ENCODE results near the gene TCP11.

Gene TCP11

DNA sequence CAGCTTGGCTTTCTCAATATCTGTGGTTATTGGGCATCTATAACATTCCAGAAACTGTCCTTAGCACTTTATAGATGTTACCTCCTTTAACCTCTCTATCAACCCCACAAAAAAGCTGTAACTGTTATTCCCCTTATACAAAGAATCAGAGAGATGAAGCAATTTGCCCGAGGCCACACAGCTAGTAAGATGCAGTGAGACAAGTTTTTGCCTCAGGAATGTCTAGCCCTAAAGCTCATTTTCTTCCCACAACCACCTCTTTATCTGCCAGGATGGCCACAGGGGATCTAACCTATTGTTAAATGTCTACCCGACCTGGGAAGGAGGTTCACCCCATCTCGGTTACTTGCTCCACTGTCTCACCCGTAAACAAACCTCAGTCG, 31.9 kb upstream of the TCP11 start:
- no peak for DNase-seq (ENCODE audit: low read depth)

DNA sequence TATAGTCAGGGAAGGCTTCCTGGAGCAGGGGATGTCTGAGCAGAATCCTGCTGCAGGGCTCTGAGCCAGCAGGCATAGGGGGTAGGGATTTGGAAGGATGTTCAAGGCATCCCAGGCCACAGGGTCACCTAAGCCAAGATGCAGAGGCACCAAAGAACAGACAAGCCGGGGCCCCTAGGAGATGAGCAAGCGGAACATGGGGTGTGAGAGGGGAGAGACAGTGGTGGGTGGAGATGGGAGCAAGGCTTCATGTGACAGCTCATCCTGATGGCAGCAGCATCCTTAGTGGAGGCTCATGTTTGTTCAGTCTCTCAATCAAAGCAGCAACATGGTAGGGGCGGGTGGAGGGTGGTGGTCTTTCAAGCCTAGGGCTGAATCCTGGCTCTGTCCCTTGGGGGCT, 29.8 kb upstream of the TCP11 start:
- no peak for DNase-seq (ENCODE audit: low read depth)

DNA sequence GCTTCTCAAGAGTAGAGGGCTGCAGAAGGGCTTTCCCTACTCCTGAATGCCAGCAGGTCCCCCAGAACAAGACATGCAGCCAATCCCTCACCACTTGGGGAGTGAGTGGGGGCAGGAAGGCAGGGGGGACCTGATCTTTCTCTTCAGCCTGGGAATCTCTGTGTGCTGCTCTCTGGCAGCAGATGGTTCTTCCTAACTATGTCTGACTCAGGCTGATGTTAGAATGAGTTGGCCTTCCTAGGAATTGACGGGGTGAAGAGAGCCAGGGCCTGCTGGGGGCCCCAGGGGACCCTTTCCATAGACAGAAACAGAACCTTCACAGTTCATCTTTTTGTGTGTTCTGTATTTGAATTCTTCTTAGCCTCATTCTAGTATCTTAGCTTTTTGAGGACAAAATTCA, 29.0 kb upstream of the TCP11 start:
- DNase-seq (ENCODE audit: low read depth): no peak

DNA sequence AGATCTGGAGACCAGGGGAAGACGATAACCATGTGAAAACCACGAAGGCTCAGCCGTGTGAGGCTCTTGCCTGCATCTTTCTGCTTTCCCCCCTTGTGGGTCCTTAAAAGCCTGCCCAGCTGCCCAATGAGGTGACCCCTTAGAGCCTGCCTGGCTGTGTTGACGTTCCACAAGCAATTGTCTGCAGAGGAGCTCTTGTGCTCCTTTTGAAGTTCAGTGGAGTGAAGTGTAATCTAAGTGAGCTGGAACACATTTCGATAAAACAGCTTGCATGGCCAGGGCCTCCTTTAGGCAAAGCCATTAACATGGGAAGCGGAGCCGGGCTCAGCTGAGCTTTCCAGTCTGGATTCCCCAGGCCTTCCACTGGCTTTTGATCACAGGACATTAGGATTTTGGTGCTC, 27.3 kb upstream of the TCP11 start:
- DNase-seq (ENCODE audit: low read depth): no peak

DNA sequence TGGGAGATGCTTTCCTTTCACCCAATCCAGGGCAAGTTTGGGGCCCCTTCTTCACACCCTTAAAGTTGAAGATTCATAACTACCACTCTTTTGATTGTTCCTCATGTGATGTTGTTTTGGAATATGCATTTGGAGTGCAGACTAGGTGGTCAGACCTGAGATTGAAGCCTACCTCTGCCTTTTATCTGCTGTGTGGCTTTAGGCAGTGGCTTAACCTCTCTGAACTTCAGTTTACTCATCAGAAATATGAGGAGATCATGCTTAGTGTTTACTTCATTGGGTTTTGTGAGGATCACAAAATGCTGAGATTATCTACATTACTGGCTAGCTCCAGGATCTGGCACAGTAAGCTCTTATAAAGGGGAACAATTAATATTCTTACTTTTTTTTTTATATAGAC, 26.4 kb upstream of the TCP11 start:
- no peak for DNase-seq (ENCODE audit: low read depth)

DNA sequence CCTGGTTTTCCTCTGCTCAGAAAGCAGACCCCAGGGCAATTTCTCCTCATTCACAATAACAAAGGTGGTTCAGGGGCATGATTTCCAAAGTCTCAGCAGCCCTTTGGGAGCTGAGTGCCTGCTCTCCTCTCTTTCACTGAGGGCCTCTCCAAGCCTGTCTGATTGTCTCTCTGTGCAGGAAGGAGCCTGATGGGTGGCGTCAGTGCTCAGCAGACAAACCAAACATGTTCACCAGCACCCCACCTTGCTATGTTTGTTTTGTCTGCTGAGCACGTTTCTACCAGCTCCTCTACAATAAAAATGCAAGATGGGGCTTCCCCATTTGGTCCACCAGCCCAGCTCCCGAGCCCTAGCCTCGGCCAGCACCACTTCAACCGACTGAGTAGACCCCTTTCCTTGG, 25.4 kb upstream of the TCP11 start:
- DNase-seq (ENCODE audit: low read depth): no peak

DNA sequence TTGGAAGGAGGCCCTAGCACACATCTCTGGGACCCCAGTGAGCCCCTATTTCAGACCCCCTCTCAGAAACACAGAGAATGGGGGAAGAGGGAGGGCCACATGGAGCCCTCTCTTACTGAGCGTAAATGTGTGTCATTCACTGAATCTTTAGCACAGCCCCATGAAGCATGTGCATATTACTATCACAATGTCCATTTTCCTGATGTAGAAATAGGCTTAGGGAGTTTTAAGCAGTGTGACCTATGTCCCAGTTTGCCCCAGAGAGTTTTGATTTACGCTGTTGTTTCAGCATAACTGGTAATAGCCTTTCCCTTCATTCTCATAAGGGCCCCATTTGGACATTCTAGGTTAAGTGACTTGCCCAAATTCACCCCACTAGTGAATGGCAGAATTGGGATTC, 25.0 kb upstream of the TCP11 start:
- no peak for DNase-seq (ENCODE audit: low read depth)

DNA sequence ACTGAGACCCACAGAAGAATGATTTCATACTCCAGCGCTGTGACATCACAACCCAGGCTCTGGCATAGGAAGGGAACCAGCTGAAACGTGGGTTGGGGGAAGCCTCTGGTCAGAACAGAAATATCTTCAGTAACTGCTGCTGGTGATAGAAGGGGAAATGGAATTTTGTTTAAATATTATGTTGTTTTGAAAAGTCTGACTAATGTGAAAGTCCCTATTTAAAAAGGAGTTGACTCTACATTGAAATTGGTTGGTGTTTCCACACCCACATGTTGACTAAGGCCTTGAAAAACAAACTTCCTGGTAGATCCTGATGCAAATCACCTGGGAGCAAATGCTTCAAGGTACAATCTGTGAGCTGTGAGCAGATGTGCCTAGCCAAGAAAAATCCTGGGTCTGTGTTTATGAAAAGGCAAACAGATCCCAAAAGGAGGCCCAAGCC, 24.5 kb upstream of the TCP11 start:
- DNase-seq (ENCODE audit: low read depth): no peak

DNA sequence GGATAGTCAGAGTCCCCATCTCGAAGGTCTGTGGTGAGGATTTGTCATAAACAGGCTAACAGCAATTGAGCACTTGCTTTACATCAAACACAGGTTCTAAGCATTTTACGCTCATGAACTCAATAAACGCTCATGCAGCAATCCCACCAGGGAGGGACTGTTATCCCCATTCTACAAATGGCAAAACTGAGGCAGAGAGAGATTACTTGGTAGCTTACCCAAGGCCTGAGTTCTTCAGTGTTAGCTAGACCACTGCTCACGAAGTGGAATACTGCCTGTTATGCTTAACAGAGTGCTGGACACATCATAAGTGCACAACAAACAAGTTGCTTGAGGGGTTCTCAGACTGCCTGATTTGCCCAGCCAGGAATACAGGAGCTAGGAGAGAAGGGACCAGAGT, 23.7 kb upstream of the TCP11 start:
- no peak for DNase-seq (ENCODE audit: low read depth)

DNA sequence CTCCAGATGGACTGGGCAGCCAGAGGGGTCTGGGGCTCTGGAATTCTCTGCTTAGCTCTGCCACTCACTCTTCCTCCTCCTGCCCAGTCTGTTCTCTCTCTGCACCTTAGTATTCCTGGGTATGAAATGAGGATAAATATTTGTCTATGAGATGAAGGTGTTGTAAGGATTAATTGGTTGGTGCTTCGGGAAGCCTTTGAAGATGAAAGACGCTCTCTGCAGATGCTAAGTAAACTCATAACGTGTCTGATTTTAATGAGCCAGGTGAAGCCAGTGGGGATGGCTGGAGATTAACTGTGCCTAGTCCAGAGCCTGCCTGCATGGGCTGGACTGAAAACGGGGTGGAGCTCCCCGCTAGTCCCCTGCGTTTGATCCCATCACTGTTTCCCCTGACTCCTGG, 23.1 kb upstream of the TCP11 start:
- no peak for DNase-seq (ENCODE audit: low read depth)

DNA sequence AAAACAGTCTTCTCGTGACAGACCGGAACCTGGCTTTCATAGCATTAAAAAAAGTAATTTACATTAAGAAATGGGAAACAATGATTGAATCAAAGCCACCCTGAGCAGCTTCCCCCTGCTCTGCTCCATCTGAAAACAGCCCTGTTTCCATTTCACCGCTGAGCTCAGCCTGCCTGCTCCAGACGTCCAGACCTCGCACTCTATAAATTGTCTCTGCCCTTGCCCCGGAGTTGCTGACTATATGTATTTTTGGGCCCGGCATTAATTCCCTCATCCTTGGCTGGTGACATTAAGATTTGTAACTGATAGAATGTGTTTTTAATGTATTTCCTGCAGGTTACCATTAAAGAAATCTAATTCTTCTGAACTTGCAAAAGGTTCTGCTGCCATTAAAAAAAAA, 22.7 kb upstream of the TCP11 start:
- no peak for DNase-seq (ENCODE audit: low read depth)

DNA sequence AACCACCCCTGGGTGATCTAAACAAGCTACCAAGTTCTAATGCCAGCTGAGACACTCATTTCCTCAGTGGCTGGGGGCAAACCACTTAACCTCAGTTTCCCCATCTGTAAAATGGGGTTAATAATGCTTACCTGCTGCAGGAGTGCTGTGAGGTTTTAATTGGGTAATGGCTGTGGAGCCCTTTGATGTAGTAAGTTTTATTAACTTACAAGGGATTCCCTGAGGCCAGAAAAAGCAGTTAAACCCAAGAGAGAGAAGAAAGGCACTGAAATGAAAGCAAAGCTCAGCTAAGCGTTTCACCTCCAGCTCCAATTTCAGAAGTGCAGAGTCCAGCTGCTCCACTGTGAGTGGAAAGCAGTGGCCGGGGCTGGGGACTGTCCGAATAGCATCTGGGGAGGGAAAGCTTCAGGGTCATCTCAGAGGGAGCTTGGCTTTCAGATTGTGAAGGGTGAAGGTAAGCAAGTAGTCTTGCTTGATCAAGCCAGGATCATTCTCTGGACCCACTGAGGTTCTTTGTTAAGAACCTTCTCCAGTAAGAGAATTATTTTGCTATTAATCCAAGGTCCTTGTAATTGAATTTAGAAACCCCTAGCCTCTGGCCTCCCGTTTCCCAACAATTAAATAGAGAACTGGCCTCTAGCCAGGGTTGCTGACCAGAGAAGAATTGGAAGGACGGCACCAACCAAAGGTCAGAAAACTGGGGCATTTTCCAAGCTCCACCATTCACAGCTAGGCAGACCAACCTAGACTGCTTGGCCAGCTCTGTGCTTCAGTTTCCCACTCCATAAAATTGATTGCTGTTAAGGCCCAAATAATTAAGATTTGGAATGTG, 20.9 kb upstream of the TCP11 start:
- DNase-seq (ENCODE audit: low read depth): no peak

DNA sequence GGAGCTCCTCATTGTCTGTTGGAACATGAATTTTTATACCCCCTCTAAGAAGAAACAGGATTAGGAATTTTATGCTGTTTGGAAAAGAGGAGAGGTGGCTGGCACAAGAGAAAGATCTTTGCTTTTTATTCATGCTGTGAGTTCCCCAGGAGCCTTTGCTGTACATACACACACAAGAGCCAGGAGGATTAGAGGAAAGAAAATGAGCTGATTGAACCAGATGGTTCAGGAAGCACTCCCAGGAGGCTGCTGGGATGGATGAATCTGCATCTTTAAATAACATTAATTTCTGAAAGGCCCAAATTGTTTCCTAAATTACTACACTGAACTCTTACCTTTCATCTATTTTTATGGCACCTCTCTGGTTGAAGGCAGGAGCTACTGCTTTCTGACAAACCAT, 20.1 kb upstream of the TCP11 start:
- DNase-seq (ENCODE audit: low read depth): no peak

DNA sequence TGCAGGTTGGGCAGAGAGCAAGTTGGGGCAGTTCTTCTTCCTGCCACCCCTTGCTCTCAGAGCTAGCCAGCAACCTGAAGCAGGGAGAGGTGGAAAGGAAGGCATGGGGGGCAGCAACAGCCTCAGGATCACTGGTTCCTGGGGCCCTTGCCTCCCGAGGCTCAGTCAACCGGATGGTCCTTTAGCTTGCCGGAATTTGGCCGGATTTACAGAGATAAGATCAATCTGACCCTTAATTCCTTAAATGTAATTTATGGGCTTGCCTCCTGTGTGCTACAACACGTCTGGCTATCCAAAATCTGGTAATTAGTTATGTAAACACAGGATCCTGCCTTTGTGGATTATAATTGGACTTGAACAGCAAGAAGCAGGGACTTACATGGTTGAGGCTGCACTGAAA, 19.5 kb upstream of the TCP11 start:
- no peak for DNase-seq (ENCODE audit: low read depth)

DNA sequence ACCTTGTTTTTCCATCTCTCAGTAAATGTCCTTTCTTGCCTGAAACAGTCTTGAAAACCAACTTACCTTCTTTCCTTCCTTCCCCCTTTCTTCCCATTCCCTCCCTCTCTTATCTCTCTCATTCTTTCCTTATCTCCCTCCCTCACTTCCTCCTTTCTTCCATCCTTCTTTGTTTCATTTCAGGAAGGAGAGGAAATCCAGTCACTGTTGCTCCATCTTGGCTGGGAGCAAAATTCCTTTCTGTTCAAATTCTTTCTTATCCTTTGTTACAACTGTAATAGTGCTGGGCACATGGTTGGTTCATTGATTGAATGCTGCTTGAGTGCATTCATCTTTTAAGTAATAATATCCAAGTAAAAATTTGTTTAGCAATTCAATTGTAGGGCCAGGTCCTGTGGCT, 17.4 kb upstream of the TCP11 start:
- DNase-seq (ENCODE audit: low read depth): no peak

DNA sequence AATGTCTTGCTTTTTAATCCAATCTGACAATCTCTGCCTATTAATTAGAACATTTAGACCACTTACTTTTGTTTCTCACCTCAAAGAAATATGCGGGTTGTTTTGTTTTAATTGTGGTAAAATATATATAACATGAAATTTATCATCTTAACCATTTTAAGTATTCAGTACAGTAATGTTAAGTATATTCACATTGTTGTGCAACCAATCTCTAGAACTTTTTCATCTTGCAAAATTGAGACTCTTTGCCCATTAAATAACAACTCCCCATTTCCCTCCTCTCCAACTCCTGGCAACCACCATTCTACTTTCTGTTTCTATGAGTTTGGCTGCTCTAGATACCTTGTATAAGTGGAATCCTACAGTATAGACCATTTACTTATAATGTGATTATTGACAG, 13.8 kb upstream of the TCP11 start:
- no peak for DNase-seq (ENCODE audit: low read depth)

DNA sequence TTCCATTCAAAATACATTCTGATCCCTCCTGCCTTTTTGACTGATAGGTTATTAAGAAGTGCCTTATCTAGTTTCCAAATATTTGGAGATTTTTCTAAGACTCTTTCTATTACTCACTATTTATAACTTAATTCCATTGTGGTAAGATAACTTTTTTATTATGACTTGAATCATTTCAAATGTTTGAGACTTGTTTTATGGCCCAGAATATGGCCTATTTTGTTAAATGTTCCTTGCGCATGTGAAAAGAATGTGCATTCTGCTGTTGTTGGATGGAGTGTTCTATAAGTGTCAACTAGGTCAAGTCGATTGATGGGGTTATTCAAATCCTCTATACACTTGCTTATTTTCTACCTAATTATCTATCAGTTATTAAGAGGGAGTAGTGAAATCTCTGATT, 13.1 kb upstream of the TCP11 start:
- no peak for DNase-seq (ENCODE audit: low read depth)

DNA sequence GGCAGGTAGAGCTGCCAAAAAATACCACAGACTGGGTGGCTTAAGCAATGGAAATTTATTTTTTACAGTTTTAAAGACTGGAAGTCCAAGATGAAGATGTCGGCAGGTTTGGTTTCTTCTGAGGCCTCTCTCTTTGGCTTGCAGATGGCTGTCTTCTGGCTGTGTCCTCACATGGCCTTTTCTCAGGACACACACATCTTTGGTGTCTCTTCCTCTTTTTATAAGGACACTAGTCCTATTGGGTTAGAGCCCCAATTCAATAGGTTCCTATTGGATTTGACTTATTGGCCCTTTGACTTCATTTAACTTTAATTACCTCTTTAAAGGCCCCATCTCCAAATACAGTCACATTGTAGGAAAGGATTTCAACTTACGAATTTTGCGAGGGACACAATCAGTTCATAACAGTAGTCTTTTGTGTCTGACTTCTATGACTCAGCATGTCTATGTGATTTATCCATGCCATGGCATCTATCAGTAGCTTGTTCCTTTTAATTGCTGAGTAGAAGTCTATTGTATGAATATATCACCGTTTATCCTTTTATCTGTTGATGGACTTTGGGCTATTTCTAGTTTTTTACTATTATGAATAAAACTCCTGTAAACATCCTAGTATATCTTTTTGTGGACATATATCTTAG, 11.0 kb upstream of the TCP11 start:
- no peak for DNase-seq (ENCODE audit: low read depth)

DNA sequence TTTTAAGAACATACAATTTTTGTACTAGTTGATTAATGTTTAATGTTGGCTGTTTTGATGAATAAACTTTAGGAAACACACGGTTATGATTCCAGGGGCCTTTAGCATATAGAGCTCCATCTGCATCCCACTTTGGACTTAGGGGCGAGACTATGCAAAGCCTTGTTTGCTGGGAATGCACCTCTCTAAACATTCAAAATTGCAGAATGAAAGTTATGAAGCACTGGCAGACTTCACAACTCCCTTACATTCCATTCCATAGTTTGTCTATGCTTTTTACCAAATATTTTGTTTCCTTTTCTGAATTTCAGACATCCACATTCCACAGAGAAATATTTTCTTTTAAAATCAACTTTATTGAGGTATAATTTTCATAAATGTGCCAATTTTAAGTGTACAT, 10.3 kb upstream of the TCP11 start:
- DNase-seq (ENCODE audit: low read depth): no peak

DNA sequence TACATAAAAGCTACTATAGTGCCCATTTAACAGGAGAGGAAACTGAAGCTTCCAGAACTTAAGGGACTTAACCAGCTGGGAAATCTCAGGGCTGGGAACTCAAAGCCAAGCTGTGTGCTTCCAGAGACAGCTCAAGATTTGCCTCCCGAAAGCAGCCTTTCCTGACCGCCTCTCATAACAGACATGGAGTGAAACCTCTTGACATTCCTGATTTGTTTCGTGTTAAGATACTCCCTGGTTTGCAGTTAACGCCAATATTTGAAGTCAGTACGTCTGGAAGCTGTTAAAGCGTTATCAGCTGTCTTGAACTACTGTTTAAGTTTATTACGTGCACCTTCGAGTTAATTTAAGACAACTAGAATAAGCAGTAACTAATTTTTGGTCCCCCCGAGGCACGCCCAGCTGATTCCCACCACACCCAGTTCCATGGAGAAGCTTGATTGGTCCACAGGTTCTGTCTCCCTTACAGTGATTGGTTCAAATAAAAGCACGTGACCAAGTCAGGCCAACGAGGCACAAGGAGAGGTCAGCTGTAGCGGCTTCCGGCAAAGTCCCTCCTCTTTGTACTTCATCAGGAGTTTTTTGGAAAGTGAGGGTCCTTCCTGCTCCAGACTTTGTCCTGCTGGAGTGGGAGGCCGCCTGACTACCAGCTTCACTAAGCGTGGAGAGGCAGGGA, 8.9 kb upstream of the TCP11 start:
- DNase-seq (ENCODE audit: low read depth): no peak

DNA sequence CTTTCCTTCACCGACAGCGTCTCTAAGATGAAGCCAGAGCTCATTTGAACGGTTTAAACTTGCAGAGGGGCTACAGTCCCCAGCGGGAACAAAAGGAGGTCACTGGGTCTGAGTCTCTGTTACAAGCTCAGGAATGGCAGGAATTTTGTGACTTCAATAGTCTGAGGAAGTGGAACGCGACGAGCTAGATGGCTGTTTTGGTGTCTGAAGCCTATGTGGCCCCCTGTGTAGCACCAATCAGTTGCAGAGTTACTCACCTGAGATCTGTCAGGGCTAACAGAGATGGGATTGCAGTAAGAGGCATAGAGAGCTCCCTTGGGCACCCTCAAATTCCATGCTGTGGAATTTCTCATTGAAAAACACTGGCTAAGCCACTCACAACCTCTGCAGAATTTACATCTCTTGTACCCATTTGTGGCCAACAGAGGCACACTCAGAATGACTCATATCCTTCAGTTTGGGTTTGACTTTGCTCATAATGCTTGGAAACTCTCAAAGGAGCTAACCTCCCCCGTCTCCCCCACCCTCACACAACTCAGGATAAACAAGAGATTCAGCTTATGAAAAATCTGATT, 7.1 kb upstream of the TCP11 start:
- DNase-seq (ENCODE audit: low read depth): no peak

DNA sequence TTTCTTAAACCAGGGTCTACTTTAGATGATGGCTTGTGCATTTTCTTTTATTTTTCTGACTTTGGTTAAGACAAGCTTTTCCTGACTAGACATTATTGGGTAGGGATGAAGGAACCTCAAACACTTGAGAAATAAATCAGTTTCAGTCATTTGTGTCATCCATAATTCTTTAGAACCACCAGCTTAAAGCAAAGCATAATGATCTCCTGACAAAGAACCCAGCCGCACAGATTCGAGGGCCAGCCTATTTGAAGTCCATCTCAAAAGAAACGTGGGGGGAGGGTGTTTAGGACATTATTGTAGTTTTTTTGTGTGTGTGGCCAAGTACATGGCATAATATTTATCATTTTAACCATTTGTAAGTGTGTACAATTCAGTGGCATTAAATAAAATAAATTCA, 6.3 kb upstream of the TCP11 start:
- DNase-seq (ENCODE audit: low read depth): no peak

DNA sequence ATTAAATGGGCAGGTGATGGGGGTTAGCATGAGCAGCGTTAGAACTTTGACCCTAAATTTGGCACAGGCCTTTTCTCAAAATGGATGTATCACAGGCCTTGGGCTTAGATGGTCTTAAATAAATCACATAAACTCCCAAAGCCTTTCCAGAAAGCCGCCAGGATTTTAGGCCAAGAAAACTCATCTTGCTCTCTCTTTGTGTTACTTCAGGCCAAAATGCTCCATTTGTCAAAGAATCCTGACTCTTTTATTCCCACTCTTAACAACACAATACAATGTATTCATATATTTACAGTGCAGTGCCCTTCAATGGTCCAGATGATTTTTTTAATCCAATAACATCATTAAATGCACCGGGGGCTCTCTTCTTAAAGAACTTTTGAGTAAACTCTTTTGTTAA, 5.9 kb upstream of the TCP11 start:
- DNase-seq (ENCODE audit: low read depth): no peak

All from stimulated activated CD8-positive, alpha-beta memory T cell treated with anti-CD3 and anti-CD28 coated beads, Interleukin-12 subunit alpha, Interleukin-12 subunit beta, amount 100 ng/mL, for 1 hour (primary cell).